Amygdala (tissue), 56 donors: ENCODE measurements around the gene BABAM1.

Experiments
- DNase-seq, 56 donors: peaks; one replicate each; lab custom pipeline; 2025; lab: John Stamatoyannopoulos, UW

BABAM1 gene

DNA sequence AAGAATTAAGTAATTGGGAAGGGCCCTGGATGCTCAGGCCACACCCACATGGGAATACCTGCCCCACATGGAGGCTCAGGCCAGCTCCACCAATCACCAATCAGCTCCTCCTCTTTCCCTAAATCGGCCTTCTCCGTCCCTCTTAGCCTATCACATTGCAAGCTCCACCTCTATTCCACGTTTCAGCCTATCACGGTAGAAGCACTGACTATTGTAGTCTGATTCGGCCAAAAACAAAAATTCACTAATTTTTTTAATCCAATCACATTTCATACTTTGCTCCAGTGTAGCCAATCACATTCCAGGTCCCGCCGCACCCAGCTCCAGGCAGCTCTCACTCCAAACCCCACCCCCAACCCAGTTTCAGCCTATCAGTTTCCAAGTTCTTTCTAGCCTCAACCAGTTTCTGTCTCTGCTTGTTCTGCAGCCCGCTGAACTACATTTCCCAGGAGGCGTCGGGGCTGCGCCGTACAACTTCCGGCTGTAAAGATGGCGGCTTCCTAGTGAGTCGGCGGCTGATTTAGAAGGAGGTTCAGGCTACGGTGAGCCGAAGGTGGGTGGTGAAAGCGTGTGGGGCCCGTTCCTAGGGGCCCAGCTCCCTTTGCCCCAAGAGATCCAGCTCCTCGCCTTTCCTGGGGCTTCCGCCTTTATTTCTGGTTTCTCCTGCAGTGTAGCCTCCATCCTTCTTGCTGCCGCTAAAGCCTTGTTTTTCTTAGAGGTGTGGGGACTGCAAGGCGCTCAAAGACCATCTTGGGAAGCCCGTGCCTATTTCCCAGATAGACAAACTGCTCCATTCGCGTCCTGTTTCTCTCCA lies at the start of gene BABAM1:
BABAM1 (plus strand) TSS at position 469 of the 814 bp plus-strand sequence. CDS start 1,364 bp downstream, outside the sequence.
- DNase-seq, result peak; percentile 19 to 99 (median 96)

DNA sequence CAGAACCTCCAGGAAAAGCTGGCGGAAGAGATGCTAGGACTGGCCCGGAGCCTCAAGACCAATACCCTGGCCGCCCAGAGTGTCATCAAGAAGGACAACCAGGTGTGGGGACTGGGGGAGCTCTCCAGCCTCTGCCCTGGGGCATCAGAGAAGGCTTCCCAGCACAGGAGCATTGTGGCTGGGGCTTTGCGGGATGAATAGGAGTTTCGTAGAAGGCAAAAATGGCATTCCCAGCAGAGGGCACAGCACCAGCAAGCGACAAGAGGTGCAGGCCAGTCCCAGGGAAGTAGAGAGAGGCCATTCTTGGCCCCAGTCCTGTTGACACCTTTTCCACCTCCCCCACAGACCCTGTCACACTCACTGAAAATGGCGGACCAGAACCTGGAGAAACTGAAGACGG lies 48.0 kb upstream of the BABAM1 start:
- DNase-seq, result no peak

DNA sequence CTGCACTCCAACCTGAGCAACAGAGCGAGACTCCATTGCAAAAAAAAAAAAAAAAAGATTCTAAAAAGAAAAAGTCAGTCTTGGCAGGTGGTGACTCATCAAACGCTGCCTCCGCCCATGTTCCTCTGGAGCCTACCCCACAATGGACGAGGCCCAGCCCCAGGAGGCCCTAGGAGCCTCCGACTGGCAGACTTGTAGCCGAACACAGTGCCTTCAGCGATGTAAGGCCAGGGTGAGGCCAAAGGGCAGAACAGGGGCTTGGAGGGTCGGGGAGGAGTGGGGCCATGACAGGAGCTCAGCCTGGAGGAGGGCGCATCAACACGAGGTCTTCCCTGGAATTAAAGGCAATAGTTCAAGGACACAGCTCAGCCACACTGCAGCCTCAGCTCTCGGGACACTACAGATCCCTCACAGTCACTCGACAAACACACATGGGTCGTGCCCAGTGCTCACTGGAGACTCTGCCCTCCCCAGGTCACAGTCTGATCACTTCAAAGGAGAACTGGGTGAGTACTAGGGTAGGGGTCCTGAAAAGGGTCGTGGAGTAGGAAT lies 47.0 kb upstream of the BABAM1 start:
- DNase-seq, result no peak

DNA sequence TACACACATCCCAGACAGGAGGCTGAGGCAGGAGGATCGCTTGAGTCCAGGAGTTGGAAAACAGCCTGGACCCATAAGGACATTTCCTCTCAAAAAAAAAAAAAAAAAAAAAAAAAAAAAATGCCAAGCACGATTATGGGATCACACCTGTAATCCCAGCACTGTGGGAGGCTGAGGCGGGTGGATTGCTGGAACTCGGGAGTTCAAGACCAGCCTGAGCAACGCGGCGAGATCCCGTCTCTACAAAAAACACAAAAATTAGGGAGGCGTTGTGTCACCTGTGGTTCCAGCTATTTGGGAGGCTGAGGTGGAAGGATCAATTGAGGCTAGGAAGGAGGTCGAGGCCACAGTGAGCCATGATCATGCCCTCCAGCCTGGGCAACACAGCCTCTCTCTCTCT lies 42.2 kb upstream of the BABAM1 start:
- DNase-seq, result no peak

DNA sequence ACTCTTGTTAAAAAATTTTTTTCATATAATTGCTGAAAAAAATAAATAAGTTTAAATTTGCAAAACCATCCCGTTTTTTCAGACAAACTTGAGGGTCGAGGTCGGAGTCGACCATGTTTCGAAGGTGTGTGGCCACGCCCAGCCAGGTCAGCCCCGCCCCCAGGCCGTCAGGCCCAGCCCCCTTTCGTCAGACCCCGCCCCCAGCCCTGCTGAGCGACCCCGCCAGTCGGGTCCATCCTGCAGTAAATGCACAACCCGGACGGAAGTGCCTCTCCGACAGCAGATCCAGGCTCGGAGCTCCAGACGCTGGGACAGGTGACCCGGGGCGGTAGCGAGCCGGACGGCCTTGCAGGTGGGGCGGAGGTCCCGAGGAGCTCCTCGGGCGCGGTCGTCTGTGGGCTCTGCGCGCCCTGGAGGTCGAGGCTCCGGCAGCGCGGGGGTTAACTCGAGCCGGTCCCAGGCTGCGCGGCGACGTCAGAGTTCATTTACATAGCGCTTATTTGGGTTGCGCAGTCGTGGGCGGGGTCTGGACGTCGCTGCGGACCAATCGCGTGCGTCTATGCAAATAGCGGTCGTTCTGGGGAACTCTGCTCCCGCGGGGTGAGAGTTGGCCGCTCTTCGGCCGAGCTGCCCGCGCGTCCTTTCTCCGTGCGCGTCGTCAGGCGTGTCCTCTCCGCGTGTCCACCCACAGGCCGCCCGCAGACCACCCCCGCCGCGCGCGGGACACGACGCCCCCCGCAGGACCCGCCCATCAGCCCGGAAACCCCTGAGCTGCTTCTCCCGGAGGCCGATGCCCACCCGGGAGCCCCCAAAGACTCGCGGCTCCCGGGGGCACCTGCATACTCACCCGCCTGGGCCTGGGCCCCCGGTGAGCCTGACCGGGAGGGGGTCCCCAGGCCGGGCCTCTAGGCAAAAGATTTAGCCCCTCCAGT lies 41.0 kb upstream of the BABAM1 start, which contains the start of gene OCEL1:
OCEL1 (plus strand) TSS at position 225 of the 932 bp plus-strand sequence; CDS start at position 247, 22 bp downstream.
- DNase-seq, result peak; percentile 74 to 99 (median 96)

DNA sequence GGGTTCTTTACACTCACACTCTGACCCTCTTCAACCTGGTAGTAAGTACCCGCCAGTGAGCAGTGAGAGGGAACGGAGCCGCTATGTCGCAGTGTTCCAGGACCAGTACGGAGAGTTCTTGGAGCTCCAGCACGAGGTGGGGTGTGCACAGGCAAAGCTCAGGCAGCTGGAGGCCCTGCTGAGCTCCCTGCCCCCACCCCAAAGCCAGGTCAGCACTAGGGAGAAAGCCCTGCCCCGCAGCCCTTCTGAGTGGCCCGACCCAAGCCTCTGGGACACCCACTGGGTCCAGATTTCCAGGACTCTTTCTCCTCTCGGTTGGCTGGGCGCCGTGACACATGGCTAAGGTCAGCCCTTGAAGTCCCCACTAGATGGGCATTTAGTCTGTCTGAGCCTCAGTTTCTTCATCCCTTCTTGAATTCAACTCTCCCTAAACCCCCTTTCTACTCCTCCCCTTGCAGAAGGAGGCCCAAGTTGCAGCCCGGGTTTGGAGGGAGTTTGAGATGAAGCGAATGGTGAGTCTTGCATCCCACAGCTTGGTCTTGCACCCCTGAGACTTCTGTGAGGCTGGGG lies 39.4 kb upstream of the BABAM1 start:
- DNase-seq, result no peak

DNA sequence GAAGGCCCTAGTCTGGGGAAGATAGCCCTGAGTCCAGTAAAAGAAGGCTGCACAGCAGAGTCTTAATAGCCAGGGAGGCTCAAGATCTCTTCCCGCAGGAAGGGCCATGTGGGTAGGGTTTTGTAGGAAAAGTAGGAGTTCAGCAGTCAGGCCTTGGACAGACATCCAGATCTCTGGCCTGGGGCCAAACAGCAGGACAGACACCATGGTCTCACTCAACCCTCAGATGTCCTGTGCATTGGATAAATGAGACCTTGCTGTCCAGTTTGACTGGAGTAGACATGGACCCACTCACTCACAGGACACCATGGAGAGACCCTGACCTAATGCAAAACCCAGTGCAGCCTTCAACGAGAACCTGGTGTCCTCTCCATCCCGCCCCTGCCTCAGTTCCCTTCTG lies 37.4 kb upstream of the BABAM1 start:
- DNase-seq, result no peak

DNA sequence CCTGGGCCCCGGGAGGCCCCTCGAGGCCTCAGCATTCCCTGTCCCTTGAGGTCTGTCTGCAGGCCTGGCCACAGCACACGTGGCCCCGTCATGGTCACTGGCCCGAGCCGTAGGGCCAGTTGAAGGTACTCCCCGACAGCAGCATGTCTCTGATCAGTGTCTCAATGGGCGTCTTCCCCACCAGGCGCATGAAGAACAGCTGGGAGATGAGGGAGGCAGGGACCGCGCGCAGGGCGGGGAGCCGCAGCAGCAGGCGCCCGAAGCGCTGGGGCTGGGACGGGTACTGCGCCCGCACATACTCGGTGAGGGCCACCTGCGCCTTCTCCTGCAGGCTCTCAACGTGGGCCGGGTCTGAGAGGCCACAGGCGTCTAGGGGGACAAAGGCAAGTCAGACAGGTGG lies 35.0 kb upstream of the BABAM1 start:
- no peak for DNase-seq

DNA sequence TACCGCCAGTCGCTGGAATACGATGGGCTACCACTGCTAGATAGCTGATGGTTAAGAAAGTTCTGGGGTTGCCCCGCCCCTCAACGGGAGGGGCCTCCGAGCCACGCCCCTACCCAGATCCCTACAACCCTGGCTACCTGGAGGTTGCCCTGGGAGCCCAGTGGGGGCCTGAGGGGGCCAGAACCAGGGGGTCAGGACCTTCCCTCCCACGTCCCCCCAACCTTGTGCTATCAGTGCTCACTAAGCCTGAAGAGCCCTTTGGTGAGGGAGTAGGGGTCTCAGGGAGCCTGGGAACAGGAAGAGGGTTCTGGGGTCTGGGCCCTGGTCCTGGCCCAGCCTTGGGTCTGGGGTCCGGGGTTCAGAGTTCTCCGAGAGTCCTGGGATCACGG lies 32.3 kb upstream of the BABAM1 start:
- peak in 15 of 56 donors; percentile 10 to 50 (median 25) for DNase-seq

DNA sequence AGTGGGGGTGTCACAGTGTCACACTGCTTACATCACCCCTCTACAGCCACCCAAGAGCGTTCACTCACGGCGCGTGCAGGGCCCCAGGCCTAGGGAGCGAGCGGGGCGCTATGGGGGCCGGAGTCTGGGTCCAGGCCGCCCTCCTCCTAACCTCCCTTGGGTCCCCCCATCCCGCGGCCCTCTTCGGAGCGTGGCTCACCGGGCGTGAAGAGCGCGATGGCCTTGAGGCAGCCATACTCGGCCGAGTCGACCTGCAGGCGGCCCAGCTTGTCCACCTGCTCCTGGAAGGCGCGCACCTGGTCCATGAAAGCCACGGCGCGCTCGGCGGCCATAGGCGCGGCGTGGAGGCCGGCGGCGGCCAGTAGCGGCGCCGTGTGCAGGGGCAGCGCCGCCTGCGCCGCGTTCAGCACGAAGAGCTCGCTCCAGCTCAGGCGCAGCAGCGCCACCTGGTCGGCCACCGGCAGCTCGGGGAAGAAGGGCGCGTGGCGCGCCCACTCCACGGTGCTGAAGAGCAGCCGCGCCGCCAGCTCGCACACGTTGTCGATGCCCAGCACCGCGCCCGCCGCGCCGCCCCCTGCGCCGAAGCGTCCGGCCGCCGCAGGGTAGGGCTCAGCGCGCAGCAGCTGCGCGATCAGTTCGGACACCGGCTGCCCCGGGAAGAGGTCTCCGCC lies 31.8 kb upstream of the BABAM1 start:
- peak in 40 of 56 donors; percentile 7 to 78 (median 45) for DNase-seq

DNA sequence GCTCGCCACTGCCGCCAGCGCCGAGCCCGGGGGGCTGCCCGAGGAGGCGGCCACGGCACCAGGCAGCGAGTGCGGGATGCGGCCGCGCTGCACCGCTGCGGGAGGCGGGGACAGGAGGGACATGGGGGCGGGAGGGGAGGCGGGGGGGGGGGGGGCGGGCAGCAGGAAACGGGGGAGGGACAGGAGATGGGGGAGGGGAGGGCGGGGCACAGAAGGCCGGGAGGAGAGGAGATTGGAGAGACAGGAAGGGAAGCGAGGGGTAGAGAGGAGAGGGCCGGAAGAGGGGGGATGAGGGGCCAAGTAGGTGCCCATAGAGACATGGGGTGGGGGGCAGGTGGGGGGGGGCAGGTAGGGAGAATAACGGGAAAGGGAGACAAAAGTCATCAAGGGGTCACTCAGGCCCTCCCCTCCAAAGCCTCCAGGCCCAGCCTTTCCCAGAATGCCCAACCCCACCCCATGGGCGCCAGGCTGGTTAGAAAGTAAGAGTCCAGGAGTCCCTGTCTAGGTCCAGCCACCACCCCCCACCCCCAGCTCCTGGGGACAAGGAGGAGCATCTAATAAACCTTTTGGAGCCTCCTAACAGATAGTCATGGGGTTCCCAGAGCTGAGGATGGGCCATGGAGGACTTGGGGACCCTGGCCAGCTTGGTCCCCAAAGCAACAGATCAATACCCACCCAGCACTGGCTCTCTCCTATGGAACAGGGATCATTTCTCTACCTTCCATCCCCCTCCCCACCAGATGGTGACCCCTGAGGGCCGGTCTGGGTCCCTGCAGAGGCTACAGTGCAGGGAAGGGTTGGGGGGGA lies 31.1 kb upstream of the BABAM1 start:
- peak in 1 of 56 donors; percentile 45 for DNase-seq

DNA sequence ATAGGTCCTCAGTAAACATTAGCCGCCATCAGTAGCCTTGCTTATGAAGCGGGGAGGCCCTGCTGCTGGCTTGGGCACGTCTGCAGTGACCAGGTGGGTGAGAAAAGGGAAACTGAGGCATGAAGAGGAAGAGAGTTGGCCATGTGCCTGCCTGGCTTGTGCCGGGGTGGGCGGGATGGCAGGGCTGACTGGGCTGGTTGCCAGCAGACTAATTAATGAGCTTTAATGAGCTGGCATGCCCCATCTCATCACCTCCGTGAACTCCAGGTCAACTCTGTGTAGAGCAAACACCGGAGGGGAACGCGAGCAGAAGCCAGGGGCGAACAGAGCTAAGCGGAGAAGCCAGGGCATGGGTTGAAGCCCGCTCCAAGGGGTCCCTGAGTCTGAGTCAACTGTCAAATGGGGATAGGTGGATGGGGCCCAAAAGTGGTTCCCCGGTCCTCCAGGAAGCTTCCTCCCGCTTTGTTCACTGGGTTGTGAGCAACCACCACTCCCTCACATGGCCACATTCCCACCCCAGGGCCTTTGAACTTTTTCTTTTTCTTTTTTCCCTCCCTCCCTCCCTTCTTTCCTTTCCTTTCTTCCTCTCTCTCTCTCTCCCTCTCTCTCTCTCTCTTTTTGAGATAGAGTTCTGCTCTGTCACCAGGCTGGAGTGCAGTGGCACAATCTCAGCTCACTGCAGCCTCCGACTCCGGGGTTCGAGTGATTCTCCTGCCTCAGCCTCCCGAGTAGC lies 30.3 kb upstream of the BABAM1 start:
- DNase-seq, result no peak

DNA sequence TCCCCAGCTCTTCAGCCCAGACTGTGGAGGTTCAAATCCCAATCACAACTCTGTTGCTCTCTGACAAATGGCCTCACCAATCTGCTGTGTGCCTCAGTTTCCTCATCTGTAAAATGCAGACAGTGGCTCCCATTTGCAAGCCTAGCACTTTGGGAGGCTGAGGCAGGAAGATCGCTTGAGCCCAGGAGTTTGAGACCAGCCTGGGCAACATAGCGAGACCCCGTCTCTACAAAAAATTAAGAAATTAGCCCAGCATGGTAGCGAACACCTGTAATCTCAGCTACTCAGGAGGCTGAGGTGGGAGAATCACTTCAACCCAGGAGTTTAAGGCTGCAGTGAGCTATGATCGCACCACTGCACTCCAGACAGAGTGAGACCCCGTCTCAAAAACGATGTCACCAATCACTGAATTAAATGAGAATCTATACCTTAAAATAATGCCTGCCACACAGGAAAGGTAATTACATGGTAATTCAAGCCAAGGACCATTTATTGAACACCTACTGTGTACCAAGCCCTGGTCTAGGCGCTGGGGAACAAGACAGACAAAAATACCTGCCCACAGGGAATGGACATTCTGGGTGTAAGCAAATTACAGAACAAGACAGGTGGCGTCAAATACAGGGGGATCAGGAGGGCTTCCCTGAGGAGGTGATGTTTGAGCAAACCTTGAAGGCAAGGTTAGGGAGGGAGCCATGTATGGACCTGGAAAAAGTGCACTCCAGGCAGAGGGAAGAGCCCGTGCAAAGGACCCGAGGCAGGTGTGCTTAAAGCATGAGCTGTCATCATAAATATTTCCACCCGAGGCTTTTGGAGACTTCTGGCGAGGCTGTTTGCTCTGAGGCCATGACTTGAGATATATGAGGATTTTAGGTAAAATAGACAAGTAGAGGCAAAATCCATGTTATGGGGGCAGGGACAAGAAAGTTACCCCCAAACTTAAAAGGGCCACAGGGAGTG lies 29.2 kb upstream of the BABAM1 start:
- DNase-seq, result no peak

DNA sequence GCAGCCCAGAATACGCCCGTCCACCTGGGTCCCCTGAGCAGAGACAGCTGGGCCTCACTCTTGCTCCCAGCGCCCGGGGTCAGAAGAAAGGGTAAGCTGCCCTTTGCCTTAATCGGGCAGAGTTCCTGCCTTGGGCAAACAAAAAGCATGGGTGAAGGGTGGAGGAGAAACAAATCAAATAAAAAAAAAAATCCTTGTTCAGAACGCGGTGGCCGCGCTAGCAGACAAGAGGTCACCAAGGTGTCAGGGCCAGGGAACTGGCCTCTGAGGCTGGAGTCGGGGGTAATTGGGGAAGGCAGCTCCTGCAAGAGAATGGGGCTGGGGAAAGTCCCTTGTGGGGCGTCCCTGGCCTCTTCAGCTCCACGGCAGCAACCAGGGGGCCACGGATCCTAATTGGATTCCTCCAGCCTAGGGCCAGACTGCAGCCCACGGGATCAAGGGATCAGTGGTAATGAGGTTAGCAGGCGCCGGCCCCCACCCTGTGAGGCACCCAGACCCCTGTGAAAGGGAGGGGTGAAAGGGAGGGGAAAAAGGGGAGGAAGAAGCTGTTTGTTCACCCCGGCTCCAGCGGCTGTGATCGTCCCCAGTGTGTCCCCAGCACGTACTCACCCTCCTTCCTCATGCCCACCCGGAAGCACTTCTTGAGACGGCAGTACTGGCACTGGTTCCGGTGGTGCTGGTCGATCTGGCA lies 27.0 kb upstream of the BABAM1 start:
- no peak for DNase-seq

DNA sequence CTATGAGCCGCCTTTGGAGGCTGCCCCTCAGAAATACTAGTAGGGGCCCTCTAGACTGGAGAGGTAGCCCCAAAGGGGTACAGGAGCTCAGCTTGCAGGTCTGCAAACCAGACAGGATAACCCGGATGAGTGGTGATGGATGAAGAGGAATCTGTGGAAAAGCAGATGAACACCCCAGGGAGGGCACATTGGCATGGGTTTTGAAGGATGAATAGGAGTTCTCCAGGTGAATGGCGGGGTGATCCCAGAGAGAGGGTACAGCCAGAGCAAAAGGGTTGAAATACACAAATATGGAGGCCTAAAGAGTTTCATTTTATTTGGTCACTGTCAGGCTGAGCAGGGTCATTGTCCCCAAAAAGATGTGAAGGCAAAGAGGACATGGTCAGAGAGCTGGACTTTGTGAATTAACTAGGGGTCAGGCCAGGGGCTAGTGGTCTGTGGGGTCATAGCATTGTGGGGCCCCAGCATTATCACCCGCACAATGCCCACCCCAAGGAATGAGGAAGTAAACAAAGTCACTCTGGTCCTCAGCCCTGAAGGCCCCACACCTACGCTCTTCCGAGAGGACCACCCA lies 26.3 kb upstream of the BABAM1 start:
- DNase-seq, result no peak
